ENCODE measurements around the gene NF2.

The NF2 gene

GRCh38 chr22:29631725-29632124 lies 28.3 kb downstream of the NF2 start:
- no peak for TF ChIP-seq ZNF274 (IDR thresholded peaks at IDR 0.05; ENCODE audit: low read depth, low read length)
- no peak overlapping the region for H3K4me3 ChIP-seq (ENCODE audit: low read length)

- no peak for TF ChIP-seq ZNF274 (IDR thresholded peaks at IDR 0.05; ENCODE audit: low read depth, low read length)
These were observed 29.2 kb downstream of the NF2 start for GRCh38 chr22:29632672-29633071.

GRCh38 chr22:29633514-29634312 lies 30.3 kb downstream of the NF2 start:
- no peak overlapping the region for H3K4me3 ChIP-seq (ENCODE audit: low read length)
- TF ChIP-seq ZNF274 (IDR thresholded peaks at IDR 0.05; ENCODE audit: low read depth, low read length): no peak

More at GRCh38 chr22:29632672-29633071, 29.2 kb downstream of the NF2 start:
- no peak overlapping the region for H3K4me3 ChIP-seq (ENCODE audit: low read length)

GRCh38 chr22:29634847-29635246 lies 31.4 kb downstream of the NF2 start:
- TF ChIP-seq ZNF274 (IDR thresholded peaks at IDR 0.05; ENCODE audit: low read depth, low read length): no peak
- H3K4me3 ChIP-seq (ENCODE audit: low read length): no peak overlapping the region

GRCh38 chr22:29635734-29636357 lies 32.4 kb downstream of the NF2 start:
- TF ChIP-seq ZNF274 (IDR thresholded peaks at IDR 0.05; ENCODE audit: low read depth, low read length): no peak
- H3K4me3 ChIP-seq (ENCODE audit: low read length): no peak overlapping the region

- no peak overlapping the region for H3K4me3 ChIP-seq (ENCODE audit: low read length)
- no peak for TF ChIP-seq ZNF274 (IDR thresholded peaks at IDR 0.05; ENCODE audit: low read depth, low read length)
These were observed 33.3 kb downstream of the NF2 start for GRCh38 chr22:29636751-29637150.

- no peak for TF ChIP-seq ZNF274 (IDR thresholded peaks at IDR 0.05; ENCODE audit: low read depth, low read length)
- no peak overlapping the region for H3K4me3 ChIP-seq (ENCODE audit: low read length)
These were observed 33.7 kb downstream of the NF2 start for GRCh38 chr22:29637181-29637580.

- no peak overlapping the region for H3K4me3 ChIP-seq (ENCODE audit: low read length)
- TF ChIP-seq ZNF274 (IDR thresholded peaks at IDR 0.05; ENCODE audit: low read depth, low read length): no peak
These were observed 35.2 kb downstream of the NF2 start for GRCh38 chr22:29638678-29639077.

- TF ChIP-seq ZNF274 (IDR thresholded peaks at IDR 0.05; ENCODE audit: low read depth, low read length): no peak
- no peak overlapping the region for H3K4me3 ChIP-seq (ENCODE audit: low read length)
These were observed 35.7 kb downstream of the NF2 start for GRCh38 chr22:29639096-29639495.

- no peak overlapping the region for H3K4me3 ChIP-seq (ENCODE audit: low read length)
- TF ChIP-seq ZNF274 (IDR thresholded peaks at IDR 0.05; ENCODE audit: low read depth, low read length): no peak
These were observed 37.7 kb downstream of the NF2 start for GRCh38 chr22:29641042-29641699.

- no peak overlapping the region for H3K4me3 ChIP-seq (ENCODE audit: low read length)
These were observed 38.4 kb downstream of the NF2 start for GRCh38 chr22:29641700-29642330.

GRCh38 chr22:29642694-29643093 lies 39.3 kb downstream of the NF2 start:
- TF ChIP-seq ZNF274 (IDR thresholded peaks at IDR 0.05; ENCODE audit: low read depth, low read length): no peak
- H3K4me3 ChIP-seq (ENCODE audit: low read length): no peak overlapping the region

More at GRCh38 chr22:29641700-29642330, 38.4 kb downstream of the NF2 start:
- TF ChIP-seq ZNF274 (IDR thresholded peaks at IDR 0.05; ENCODE audit: low read depth, low read length): no peak

- no peak overlapping the region for H3K4me3 ChIP-seq (ENCODE audit: low read length)
- no peak for TF ChIP-seq ZNF274 (IDR thresholded peaks at IDR 0.05; ENCODE audit: low read depth, low read length)
These were observed 44.7 kb downstream of the NF2 start for GRCh38 chr22:29647954-29648737.

GRCh38 chr22:29650370-29650769 lies 46.9 kb downstream of the NF2 start:
- H3K4me3 ChIP-seq (ENCODE audit: low read length): no peak overlapping the region
- no peak for TF ChIP-seq ZNF274 (IDR thresholded peaks at IDR 0.05; ENCODE audit: low read depth, low read length)

All from GM08714 (cell line).